ENCODE data around the gene PHYHD1. TPM values are rescaled to one million over a fixed set of nuclear protein-coding genes. Genes with fewer than 3 reads are reported as not detected.
A peak's percentile ranks its signal among the peaks of the same experiment; 100 is the strongest.

PHYHD1 gene
- total and polyA plus RNA-seq, 11 donors, result 14.0 to 49.0 (median 27.3) TPM

GRCh38 chr9:128901822-128902221 is 19.0 kb upstream of the PHYHD1 start:
- H3K9me3 ChIP-seq, result no peaks in the 10 kb centered on the region
- no peak for DNase-seq
- 81 to 95% (median 90%) methylated on average over 4 to 5 of the region's 5 CpGs for WGBS, 4 donors
- ATAC-seq, result no peak
- H3K27me3 ChIP-seq, result no peaks in the 10 kb centered on the region
- intact Hi-C loops (cut with DNase I), result no loop called here
- peaks cover 0 to 26% (median 16%) of the 10 kb centered on the region in 9 donors for H3K36me3 ChIP-seq
- H3K4me1 ChIP-seq, result peaks cover 4 to 70% (median 44%) of the 10 kb centered on the region in 12 donors
- peak overlapping the region; percentile 40 to 79 (median 71) for H3K27ac ChIP-seq
- TF ChIP-seq POLR2A (IDR thresholded peaks at IDR 0.05) (no peak), CTCF (IDR thresholded peaks at IDR 0.05) (no peak)
- H3K4me3 ChIP-seq, result peak overlapping the region in 1 of 12 donors; percentile 16

- peaks cover 4 to 75% (median 45%) of the 10 kb centered on the region in 12 donors for H3K4me1 ChIP-seq
- peak; percentile 43 to 85 (median 64) for ATAC-seq
Measured at GRCh38 chr9:128902351-128903078, 18.3 kb upstream of the PHYHD1 start.

GRCh38 chr9:128903079-128903461 is 17.7 kb upstream of the PHYHD1 start:
- Histone ChIP-seq H3K27ac (peak overlapping the region in 10 of 12 donors; percentile 57 to 79 (median 71)), H3K4me3 (no peak overlapping the region), H3K27me3 (no peaks in the 10 kb centered on the region), H3K9me3 (no peaks in the 10 kb centered on the region), H3K4me1 (peaks cover 4 to 74% (median 45%) of the 10 kb centered on the region in 12 donors), H3K36me3 (peaks cover under 1 to 29% (median 16%) of the 10 kb centered on the region in 9 donors)
- intact Hi-C loops (cut with DNase I), result no loop called here
- no peak for TF ChIP-seq CTCF (IDR thresholded peaks at IDR 0.05)
- no peak for TF ChIP-seq POLR2A (IDR thresholded peaks at IDR 0.05)
- ATAC-seq, result no peak
- DNase-seq, result no peak
- 89 to 93% (median 90%) methylated on average over 2 of the region's 2 CpGs for WGBS, 4 donors

More at GRCh38 chr9:128902351-128903078, 18.3 kb upstream of the PHYHD1 start:
- WGBS, 4 donors, result 60 to 76% (median 65%) methylated on average over 11 to 23 of the region's 23 CpGs
- H3K36me3 ChIP-seq, result peaks cover 0 to 26% (median 13%) of the 10 kb centered on the region in 9 donors
- no peak for TF ChIP-seq CTCF (IDR thresholded peaks at IDR 0.05)
- TF ChIP-seq POLR2A (IDR thresholded peaks at IDR 0.05), result peak in 1 of 2 donors; percentile 29
- peak overlapping the region in 1 of 12 donors; percentile 16 for H3K4me3 ChIP-seq
- H3K9me3 ChIP-seq, result no peaks in the 10 kb centered on the region
- peak overlapping the region; percentile 40 to 79 (median 71) for H3K27ac ChIP-seq
- intact Hi-C loops (cut with DNase I), result no loop called here
- DNase-seq, result peak; percentile 64 to 80 (median 67)
- H3K27me3 ChIP-seq, result no peaks in the 10 kb centered on the region

- H3K4me3 ChIP-seq, result no peak overlapping the region
- no peak for ATAC-seq
- H3K9me3 ChIP-seq, result no peaks in the 10 kb centered on the region
- peak overlapping the region in 1 of 12 donors; percentile 64 for H3K27ac ChIP-seq
- TF ChIP-seq POLR2A (IDR thresholded peaks at IDR 0.05) (no peak), CTCF (IDR thresholded peaks at IDR 0.05) (no peak)
- peaks cover 3 to 29% (median 22%) of the 10 kb centered on the region in 9 donors for H3K36me3 ChIP-seq
- no peaks in the 10 kb centered on the region for H3K27me3 ChIP-seq
- 92 to 96% (median 94%) methylated on average over 10 of the region's 10 CpGs for WGBS, 4 donors
- intact Hi-C loops (cut with DNase I), result no loop called here
- peaks cover 0 to 65% (median 38%) of the 10 kb centered on the region in 12 donors for H3K4me1 ChIP-seq
- DNase-seq, result no peak
Measured at GRCh38 chr9:128903871-128904620, 16.7 kb upstream of the PHYHD1 start.
